Breast epithelium (tissue), 4 donors: ENCODE results near the gene QRICH2. TPM values are rescaled to one million over a fixed set of nuclear protein-coding genes. Genes with fewer than 3 reads are reported as not detected.
"Not testable (repeated sequence)": the region's sequence is repeated elsewhere in the genome, so short reads cannot be mapped to it uniquely, and the experiment has no call there.

Experiments
- DNase-seq, 2 donors: peaks; one replicate each; pipeline ENCODE4 v3.0.0-alpha.2; 2019; ENCODE audit warnings: low spot score in 2 of 2
- H3K27ac ChIP-seq, 2 donors: fragments of 200-600 bp; sonication (generic) in 1 of 2; one replicate each; pipeline ENCODE4 v1.5.1; 2016 to 2019; ENCODE audit warnings: mild to moderate bottlenecking in 1 of 2
- H3K27me3 ChIP-seq, 2 donors: fragments of 200-600 bp; sonication (generic) in 1 of 2; one replicate each; pipeline versions ENCODE4 v1.5.1 to v1.6.0; 2017 to 2019; ENCODE audit warnings: control low read depth in 1 of 2, mild to moderate bottlenecking in 1 of 2
- H3K36me3 ChIP-seq: fragments of 200-600 bp; one replicate; pipeline ENCODE4 v1.5.1; 2019
- H3K4me1 ChIP-seq, 2 donors: fragments of 200-600 bp; sonication (generic); one replicate each; pipeline ENCODE4 v1.5.1; 2016 to 2019; ENCODE audit warnings: control low read depth in 1 of 2
- H3K4me3 ChIP-seq, 3 donors: fragments of 200-600 bp; sonication (generic); 1 replicate in 2 of 3; 2 replicates in 1 of 3; pipeline ENCODE4 v1.5.1; 2016 to 2019; ENCODE audit warnings: mild to moderate bottlenecking in 3 of 3, moderate library complexity in 2 of 3
- H3K9me3 ChIP-seq, 2 donors: fragments of 200-600 bp; sonication (generic) in 1 of 2; one replicate each; pipeline ENCODE4 v1.5.1; 2016 to 2019; ENCODE audit warnings: control low read depth in 1 of 2
- POLR2A ChIP-seq: fragments of 450-650 bp; IDR thresholded peaks from one replicate; pipeline ENCODE4 v1.6.1; 2016; ENCODE audit warnings: antibody characterized with exemption, mild to moderate bottlenecking, moderate library complexity
- POLR2AphosphoS5 ChIP-seq, 3 donors: sonication (generic); formaldehyde crosslinking; IDR thresholded peaks; one replicate each; pipeline ENCODE4 v1.6.1; 2017; ENCODE audit warnings: antibody characterized with exemption in 3 of 3
- intact Hi-C: fragments of 100-400 bp; cut with DNase I; formaldehyde crosslinking; loops from one replicate; pipeline ENCODE4 v1.15.1; 2023; ENCODE audit warnings: low total_unique reads
- total RNA-seq, 3 donors: library from RNA; depleted of rRNA; stranded (reverse); fragments of >200 nt; gene quantifications; one replicate each; pipeline ENCODE4 v1.1.0, GENCODE V29; 2016
- TF ChIP-seq, protein P1 (sequence below), 3 donors: fragments of 450-650 bp; IDR thresholded peaks; one replicate each; pipeline ENCODE4 v1.5.1; 2016 to 2017; ENCODE audit warnings: antibody characterized with exemption in 3 of 3, mild to moderate bottlenecking in 3 of 3, moderate library complexity in 3 of 3

Gene QRICH2
- total RNA-seq, 3 donors from 2014 or later = 3.0 to 4.3 (median 3.8) TPM

DNA sequence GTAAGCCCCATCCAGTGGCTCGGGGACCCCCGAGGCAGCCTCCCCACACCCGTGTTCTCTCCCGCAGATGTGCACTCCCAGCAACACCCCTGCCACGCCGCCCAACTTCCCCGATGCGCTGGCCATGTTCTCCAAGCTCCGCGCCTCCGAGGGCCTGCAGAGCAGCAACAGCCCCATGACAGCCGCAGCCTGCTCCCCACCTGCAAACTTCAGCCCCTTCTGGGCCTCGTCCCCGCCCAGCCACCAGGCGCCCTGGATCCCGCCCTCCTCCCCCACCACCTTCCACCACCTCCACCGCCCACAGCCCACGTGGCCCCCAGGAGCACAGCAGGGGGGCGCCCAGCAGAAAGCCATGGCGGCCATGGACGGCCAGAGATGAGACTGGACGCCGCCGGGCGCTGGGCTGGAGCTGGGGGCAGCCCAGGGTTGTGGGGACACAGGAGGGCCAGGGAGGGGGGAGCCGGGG, 37.9 kb downstream of the QRICH2 start:
- intact Hi-C loops = no loop called here
- Histone ChIP-seq H3K9me3 (no peaks in the 10 kb centered on the region), H3K36me3 (no peaks in the 10 kb centered on the region), H3K4me3 (no peak overlapping the region), H3K4me1 (peaks cover 44 to 50% of the 10 kb centered on the region in 2 donors), H3K27me3 (no peaks in the 10 kb centered on the region), H3K27ac (peak overlapping the region in 1 of 2 donors; percentile 97)
- TF ChIP-seq POLR2A (no peak), POLR2AphosphoS5 (IDR thresholded peaks at IDR 0.05) (no peak)
- TF ChIP-seq, protein P1, sequence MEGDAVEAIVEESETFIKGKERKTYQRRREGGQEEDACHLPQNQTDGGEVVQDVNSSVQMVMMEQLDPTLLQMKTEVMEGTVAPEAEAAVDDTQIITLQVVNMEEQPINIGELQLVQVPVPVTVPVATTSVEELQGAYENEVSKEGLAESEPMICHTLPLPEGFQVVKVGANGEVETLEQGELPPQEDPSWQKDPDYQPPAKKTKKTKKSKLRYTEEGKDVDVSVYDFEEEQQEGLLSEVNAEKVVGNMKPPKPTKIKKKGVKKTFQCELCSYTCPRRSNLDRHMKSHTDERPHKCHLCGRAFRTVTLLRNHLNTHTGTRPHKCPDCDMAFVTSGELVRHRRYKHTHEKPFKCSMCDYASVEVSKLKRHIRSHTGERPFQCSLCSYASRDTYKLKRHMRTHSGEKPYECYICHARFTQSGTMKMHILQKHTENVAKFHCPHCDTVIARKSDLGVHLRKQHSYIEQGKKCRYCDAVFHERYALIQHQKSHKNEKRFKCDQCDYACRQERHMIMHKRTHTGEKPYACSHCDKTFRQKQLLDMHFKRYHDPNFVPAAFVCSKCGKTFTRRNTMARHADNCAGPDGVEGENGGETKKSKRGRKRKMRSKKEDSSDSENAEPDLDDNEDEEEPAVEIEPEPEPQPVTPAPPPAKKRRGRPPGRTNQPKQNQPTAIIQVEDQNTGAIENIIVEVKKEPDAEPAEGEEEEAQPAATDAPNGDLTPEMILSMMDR (IDR thresholded peaks at IDR 0.05) = no peak
- no peak for DNase-seq

DNA sequence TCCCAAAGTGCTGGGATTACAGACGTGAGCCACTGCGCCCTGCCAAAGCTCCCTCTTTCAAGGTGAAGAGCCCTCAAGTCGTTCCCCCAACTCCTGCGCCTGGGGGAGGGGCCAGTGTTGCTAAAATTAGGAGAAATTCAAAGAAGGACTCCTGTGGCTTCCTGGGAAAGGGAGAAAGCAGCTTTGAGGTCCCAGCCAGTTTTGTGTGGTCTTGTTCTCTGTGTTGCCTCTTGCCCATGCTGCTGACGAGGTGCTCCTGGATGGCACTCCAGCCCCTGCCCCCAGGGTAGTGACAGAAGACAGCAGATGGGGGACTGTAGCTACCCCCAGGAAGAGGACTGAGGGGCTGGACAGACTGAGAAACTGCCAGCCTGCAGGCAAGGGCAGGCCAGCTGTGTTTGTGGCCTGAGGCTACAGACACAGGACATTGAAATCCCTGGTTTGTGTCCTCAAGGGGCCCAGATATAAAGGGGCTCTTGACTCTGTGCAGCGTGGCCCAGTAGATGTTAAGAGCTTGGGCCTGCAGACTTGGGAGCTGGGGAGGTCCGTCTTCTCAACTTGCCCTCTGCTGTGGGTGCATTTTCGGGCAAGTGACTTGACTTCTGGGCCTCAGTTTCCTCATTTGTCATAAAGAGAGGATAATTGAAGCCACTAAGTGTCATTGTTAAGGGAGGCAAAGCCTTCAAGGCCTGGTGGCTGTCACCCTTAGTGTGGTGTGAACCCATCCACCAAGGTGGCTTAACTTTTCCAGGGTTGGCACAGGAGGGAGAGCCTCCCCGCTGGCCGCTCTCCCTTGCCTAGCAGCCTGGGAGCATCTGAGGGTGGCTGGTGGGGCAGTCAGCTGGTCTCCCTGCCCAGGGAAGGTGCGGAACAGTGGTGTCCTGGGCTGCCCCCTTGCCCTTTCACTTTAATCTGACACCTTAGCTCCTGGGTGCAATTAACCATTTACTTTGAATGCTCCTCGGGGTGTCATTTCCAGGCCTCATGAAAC, 38.8 kb downstream of the QRICH2 start:
- peak overlapping the region; percentile 84 to 97 for H3K27ac ChIP-seq
- H3K9me3 ChIP-seq = no peaks in the 10 kb centered on the region
- H3K36me3 ChIP-seq = no peaks in the 10 kb centered on the region
- peaks cover 47 to 50% of the 10 kb centered on the region in 2 donors for H3K4me1 ChIP-seq
- no peak overlapping the region for H3K4me3 ChIP-seq
- no peaks in the 10 kb centered on the region for H3K27me3 ChIP-seq
- no peak for DNase-seq
- intact Hi-C loops = no loop called here
- TF ChIP-seq POLR2AphosphoS5 (IDR thresholded peaks at IDR 0.05) (no peak), POLR2A (no peak)
- TF ChIP-seq, protein P1 (IDR thresholded peaks at IDR 0.05) = no peak

DNA sequence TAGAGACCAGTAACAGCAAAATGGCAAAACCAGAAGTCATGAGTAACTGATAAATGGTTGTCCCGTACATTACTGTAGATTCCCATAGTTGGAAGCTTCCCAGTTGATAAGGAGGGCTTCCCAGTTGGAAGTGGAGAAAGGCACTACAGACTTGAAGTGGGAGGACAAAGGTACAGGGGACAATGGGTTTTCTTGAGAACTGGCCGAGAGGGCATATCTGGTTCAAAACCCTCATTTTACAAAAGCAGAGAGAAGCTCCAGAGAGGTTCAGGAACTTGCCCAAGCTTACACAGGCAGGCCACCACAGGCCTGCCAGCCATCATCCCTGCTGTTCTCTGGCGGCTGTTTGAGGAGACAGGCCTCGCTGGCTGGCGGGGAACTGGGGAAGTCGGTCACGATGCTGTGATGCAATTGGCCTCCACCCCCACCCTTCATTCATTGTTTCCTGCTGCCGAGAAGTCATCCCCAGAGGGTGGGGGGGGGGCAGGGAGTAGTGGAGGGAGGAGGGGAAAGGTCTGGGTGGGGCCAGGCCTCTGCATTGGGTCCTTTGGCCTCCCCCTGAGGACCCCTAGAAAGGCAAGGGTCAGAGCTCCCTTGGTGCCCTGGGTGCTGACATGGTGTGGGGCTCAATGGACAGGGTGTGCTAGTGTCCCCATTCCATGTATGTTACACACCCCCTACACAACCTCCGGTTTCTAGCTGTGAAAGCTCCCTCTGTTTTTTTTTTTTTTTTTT, 39.9 kb downstream of the QRICH2 start:
- Histone ChIP-seq H3K36me3 (no peaks in the 10 kb centered on the region), H3K27ac (peak overlapping the region; percentile 84 to 97), H3K4me1 (peaks cover 41 to 47% of the 10 kb centered on the region in 2 donors), H3K9me3 (no peaks in the 10 kb centered on the region), H3K4me3 (peak overlapping the region in 2 of 3 donors; percentile 1 to 52), H3K27me3 (no peaks in the 10 kb centered on the region)
- intact Hi-C loops = no loop called here
- TF ChIP-seq, protein P1 (IDR thresholded peaks at IDR 0.05) = no peak
- peak; percentile 14 for TF ChIP-seq POLR2A
- peak; percentile 44 to 89 (median 77) for TF ChIP-seq POLR2AphosphoS5 (IDR thresholded peaks at IDR 0.05)
- peak in 1 of 2 donors; percentile 84 for DNase-seq

DNA sequence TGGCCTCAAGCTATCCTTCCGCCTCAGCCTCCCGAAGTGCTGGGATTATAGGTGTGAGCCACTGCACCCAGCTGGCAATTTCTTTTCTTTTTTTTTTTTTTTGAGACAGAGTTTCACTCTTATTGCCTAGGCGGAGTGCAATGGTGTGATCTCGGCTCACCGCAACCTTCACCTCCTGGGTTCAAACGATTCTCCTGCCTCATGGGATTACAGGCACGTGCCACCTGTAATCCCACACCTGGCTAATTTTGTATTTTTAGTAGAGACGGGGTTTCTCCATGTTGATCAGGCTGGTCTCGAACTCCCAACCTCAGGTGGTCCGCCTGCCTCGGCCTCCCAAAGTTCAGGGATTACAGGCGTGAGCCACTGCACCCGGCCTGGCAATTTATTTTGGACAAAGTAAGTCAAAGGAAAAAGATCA, 40.5 kb downstream of the QRICH2 start:
- Histone ChIP-seq H3K4me3 (peak overlapping the region in 1 of 3 donors; percentile 52), H3K4me1 (peaks cover 36 to 42% of the 10 kb centered on the region in 2 donors), H3K27ac (peak overlapping the region; percentile 84 to 97)
- H3K36me3 ChIP-seq, DNase-seq, H3K9me3 ChIP-seq, intact Hi-C loops, H3K27me3 ChIP-seq: not testable (repeated sequence)

DNA sequence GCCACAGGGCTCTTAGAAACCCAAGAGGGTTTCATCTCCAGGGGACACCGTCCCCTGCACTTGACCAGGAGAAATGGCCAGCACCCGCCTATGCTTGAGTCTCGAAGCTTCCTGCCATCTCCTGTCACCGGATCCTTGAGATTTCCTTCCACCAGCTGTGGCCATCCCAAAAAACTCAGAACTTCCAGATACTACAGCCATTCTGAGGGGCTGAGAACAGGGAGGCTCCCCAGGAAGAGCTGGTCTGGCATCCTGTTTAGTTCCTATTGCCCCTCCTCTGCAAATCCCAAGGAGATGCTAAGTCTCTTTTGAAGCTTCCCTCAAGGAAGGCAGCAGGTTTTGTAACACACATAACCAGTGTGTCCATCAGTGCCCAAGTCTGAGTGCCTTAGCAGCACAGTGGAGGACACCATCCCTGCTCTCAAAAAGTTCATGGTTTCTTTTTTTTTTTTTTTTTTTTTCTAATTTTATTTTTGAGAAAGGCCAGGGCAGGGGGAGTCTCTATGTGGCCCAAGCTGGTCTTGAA, 41.0 kb downstream of the QRICH2 start:
- intact Hi-C loops = no loop called here
- H3K4me3 ChIP-seq = peak overlapping the region; percentile 95 to 97 (median 97)
- H3K36me3 ChIP-seq = no peaks in the 10 kb centered on the region
- H3K27me3 ChIP-seq = no peaks in the 10 kb centered on the region
- peaks cover 31 to 38% of the 10 kb centered on the region in 2 donors for H3K4me1 ChIP-seq
- H3K9me3 ChIP-seq = no peaks in the 10 kb centered on the region
- H3K27ac ChIP-seq = peak overlapping the region; percentile 97 to 99
- DNase-seq = no peak
- no peak for TF ChIP-seq POLR2AphosphoS5 (IDR thresholded peaks at IDR 0.05)
- TF ChIP-seq, protein P1 (IDR thresholded peaks at IDR 0.05) = no peak
- TF ChIP-seq POLR2A = no peak
